HK-2 (cell line): ENCODE measurements around the gene MINAR1.
A peak's percentile ranks its signal among the peaks of the same experiment; 100 is the strongest.
"Not testable (repeated sequence)": the region's sequence is repeated elsewhere in the genome, so short reads cannot be mapped to it uniquely, and the experiment has no call there.

Experiments used
- DNase-seq: peaks from one replicate; pipeline ENCODE4 v3.0.0-alpha.2; 2018; ENCODE audit not compliant: unreplicated experiment

The MINAR1 gene

GRCh38 chr15:79431636-79432344 lies at the start of gene MINAR1:
Gene MINAR1, plus strand, starts transcription at chr15:79432336. Its CDS starts 23,812 bp downstream, at chr15:79456148.
- DNase-seq, result peak; percentile 33

- no peak for DNase-seq
Observed at GRCh38 chr15:79394231-79394630, 37.9 kb upstream of the MINAR1 start.

GRCh38 chr15:79396850-79397249 lies 35.3 kb upstream of the MINAR1 start:
- DNase-seq, result no peak

GRCh38 chr15:79397269-79397910 lies 34.7 kb upstream of the MINAR1 start:
- no peak for DNase-seq

- no peak for DNase-seq
Observed at GRCh38 chr15:79399606-79400005, 32.5 kb upstream of the MINAR1 start.

GRCh38 chr15:79400650-79401049 lies 31.5 kb upstream of the MINAR1 start:
- DNase-seq, result no peak

GRCh38 chr15:79401301-79401700 lies 30.8 kb upstream of the MINAR1 start:
- DNase-seq, result no peak

GRCh38 chr15:79402136-79402535 lies 30.0 kb upstream of the MINAR1 start:
- no peak for DNase-seq

GRCh38 chr15:79403501-79403900 lies 28.6 kb upstream of the MINAR1 start:
- DNase-seq, result no peak

- no peak for DNase-seq
Observed at GRCh38 chr15:79406210-79406609, 25.9 kb upstream of the MINAR1 start.

- DNase-seq, result no peak
Observed at GRCh38 chr15:79408041-79408440, 24.1 kb upstream of the MINAR1 start.

- DNase-seq, result no peak
Observed at GRCh38 chr15:79410237-79410636, 21.9 kb upstream of the MINAR1 start.

- DNase-seq, result no peak
Observed at GRCh38 chr15:79412010-79412409, 20.1 kb upstream of the MINAR1 start.

- DNase-seq, result no peak
Observed at GRCh38 chr15:79412429-79412828, 19.7 kb upstream of the MINAR1 start.

GRCh38 chr15:79416876-79417275 lies 15.3 kb upstream of the MINAR1 start:
- no peak for DNase-seq

- DNase-seq, result no peak
Observed at GRCh38 chr15:79418693-79419279, 13.3 kb upstream of the MINAR1 start.

- DNase-seq, result no peak
Observed at GRCh38 chr15:79425591-79426295, 6.4 kb upstream of the MINAR1 start.

- not testable (repeated sequence) for DNase-seq
Observed at GRCh38 chr15:79426899-79427298, 5.2 kb upstream of the MINAR1 start.

GRCh38 chr15:79427781-79428598 lies 4.1 kb upstream of the MINAR1 start:
- no peak for DNase-seq

- DNase-seq, result no peak
Observed at GRCh38 chr15:79430901-79431635, 1.1 kb upstream of the MINAR1 start.
